SK-N-SH treated with all-trans-retinoic acid at 6 μM for 48 hours (cell line): ENCODE measurements around the gene RECQL5.

Source experiments
- ATAC-seq: fragments of 200-7000 bp; cut with Tn5 transposase; 3 replicates; pipeline ENCODE4 v1.9.1; 2020; ENCODE audit warnings: mild to moderate bottlenecking, moderate library complexity
- ARNTL ChIP-seq: fragments of 450-650 bp; formaldehyde crosslinking; IDR thresholded peaks from 2 replicates; pipeline ENCODE4 v1.5.0; 2020; ENCODE audit warnings: low read depth, mild to moderate bottlenecking, moderate library complexity, borderline replicate concordance
- BACH2 ChIP-seq: fragments of 250-450 bp; sonication (Bioruptor Pico); IDR thresholded peaks from 2 replicates; pipeline ENCODE4 v1.9.0; 2021; ENCODE audit warnings: mild to moderate bottlenecking, borderline replicate concordance
- CREB5 ChIP-seq: fragments of 250-450 bp; sonication (Bioruptor Pico); IDR thresholded peaks from 2 replicates; pipeline ENCODE4 v1.5.1; 2020; ENCODE audit warnings: low read depth, mild to moderate bottlenecking, moderate library complexity
- CSDC2 ChIP-seq: fragments of 250-450 bp; sonication (Bioruptor Pico); IDR thresholded peaks from 2 replicates; pipeline ENCODE4 v1.5.0; 2020; ENCODE audit warnings: mild to moderate bottlenecking, moderate library complexity
- CSRNP3 ChIP-seq: fragments of 250-450 bp; sonication (Bioruptor Pico); IDR thresholded peaks from 2 replicates; pipeline ENCODE4 v1.5.1; 2021; ENCODE audit warnings: mild to moderate bottlenecking, moderate library complexity
- GLIS3 ChIP-seq: fragments of 250-450 bp; sonication (Bioruptor Pico); IDR thresholded peaks from 2 replicates; pipeline ENCODE4 v1.5.0; 2020; ENCODE audit warnings: mild to moderate bottlenecking, moderate library complexity
- ISL1 ChIP-seq: fragments of 250-450 bp; sonication (Bioruptor Pico); IDR thresholded peaks from 2 replicates; pipeline ENCODE4 v2.1.2; 2022; ENCODE audit warnings: mild to moderate bottlenecking, moderate library complexity
- OSR1 ChIP-seq: fragments of 250-450 bp; sonication (Bioruptor Pico); IDR thresholded peaks from 2 replicates; pipeline ENCODE4 v1.8.0; 2022; ENCODE audit warnings: moderate library complexity, mild to moderate bottlenecking, inconsistent platforms
- PATZ1 ChIP-seq: fragments of 250-450 bp; sonication (Bioruptor Pico); IDR thresholded peaks from 2 replicates; pipeline ENCODE4 v1.8.0; 2020; ENCODE audit warnings: mild to moderate bottlenecking, moderate library complexity, borderline replicate concordance
- POU6F1 ChIP-seq: fragments of 250-450 bp; sonication (Bioruptor Pico); IDR thresholded peaks from 2 replicates; pipeline ENCODE4 v1.8.0; 2021; ENCODE audit warnings: low read depth, mild to moderate bottlenecking, moderate library complexity, borderline replicate concordance
- PPARA ChIP-seq: fragments of 250-450 bp; sonication (Bioruptor Pico); IDR thresholded peaks from 2 replicates; pipeline ENCODE4 v1.5.0; 2020; ENCODE audit warnings: mild to moderate bottlenecking, borderline replicate concordance
- RARB ChIP-seq: fragments of 250-450 bp; sonication (Bioruptor Pico); IDR thresholded peaks from 2 replicates; pipeline ENCODE4 v1.8.0; 2021; ENCODE audit warnings: mild to moderate bottlenecking, moderate library complexity
- SNAI2 ChIP-seq: fragments of 250-450 bp; sonication (Bioruptor Pico); IDR thresholded peaks from 2 replicates; pipeline ENCODE4 v1.5.0; 2020; ENCODE audit warnings: mild to moderate bottlenecking, moderate library complexity
- TOX ChIP-seq: fragments of 250-450 bp; sonication (Bioruptor Pico); IDR thresholded peaks from 2 replicates; pipeline ENCODE4 v1.8.0; 2021; ENCODE audit warnings: mild to moderate bottlenecking, moderate library complexity, borderline replicate concordance
- TSHZ2 ChIP-seq: fragments of 250-450 bp; sonication (Bioruptor Pico); IDR thresholded peaks from 2 replicates; pipeline ENCODE4 v1.5.0; 2020; ENCODE audit warnings: mild to moderate bottlenecking, moderate library complexity
- ZC3H10 ChIP-seq: fragments of 250-450 bp; sonication (Bioruptor Pico); IDR thresholded peaks from 2 replicates; pipeline ENCODE4 v1.5.1; 2021; ENCODE audit warnings: mild to moderate bottlenecking, moderate library complexity
- ZFP3 ChIP-seq: fragments of 250-450 bp; sonication (Bioruptor Pico); IDR thresholded peaks from 2 replicates; pipeline ENCODE4 v1.5.0; 2020; ENCODE audit warnings: mild to moderate bottlenecking, moderate library complexity
- ZNF70 ChIP-seq: fragments of 450-650 bp; formaldehyde crosslinking; IDR thresholded peaks from 2 replicates; pipeline ENCODE4 v1.5.0; 2020; ENCODE audit warnings: mild to moderate bottlenecking, moderate library complexity
- ZNF8 ChIP-seq: fragments of 450-650 bp; formaldehyde crosslinking; IDR thresholded peaks from 2 replicates; pipeline ENCODE4 v1.5.0; 2020; ENCODE audit warnings: mild to moderate bottlenecking, moderate library complexity

Gene RECQL5

GRCh38 chr17:75629157-75629556, 37.8 kb downstream of the RECQL5 start:
- no peak for ATAC-seq
- TF ChIP-seq RARB (CRISPR knock-in tag) (no peak), CSDC2 (CRISPR knock-in tag) (no peak), BACH2 (CRISPR knock-in tag) (no peak), ZFP3 (CRISPR knock-in tag) (no peak), PPARA (no peak), ZNF70 (CRISPR knock-in tag) (no peak), PATZ1 (CRISPR knock-in tag) (no peak), TSHZ2 (CRISPR knock-in tag) (no peak), POU6F1 (CRISPR knock-in tag) (no peak), ISL1 (no peak), OSR1 (CRISPR knock-in tag) (no peak), CREB5 (no peak), ZC3H10 (CRISPR knock-in tag) (no peak), TOX (CRISPR knock-in tag) (no peak), GLIS3 (CRISPR knock-in tag) (no peak), SNAI2 (CRISPR knock-in tag) (no peak)

GRCh38 chr17:75628425-75628824, 38.5 kb downstream of the RECQL5 start:
- no peak for ATAC-seq
- no peak for TF ChIP-seq RARB (CRISPR knock-in tag)
- TF ChIP-seq ARNTL, result no peak
- no peak for TF ChIP-seq ZNF8
- TF ChIP-seq BACH2 (CRISPR knock-in tag), result no peak
- no peak for TF ChIP-seq OSR1 (CRISPR knock-in tag)
- TF ChIP-seq CREB5, result no peak
- no peak for TF ChIP-seq CSRNP3 (CRISPR knock-in tag)
- TF ChIP-seq GLIS3 (CRISPR knock-in tag), result no peak
- TF ChIP-seq POU6F1 (CRISPR knock-in tag), result no peak
- TF ChIP-seq, all 23 proteins: peak for 0
